Adrenal gland (tissue), 5 donors: ENCODE data around the gene VPS13D.

Source experiments
- POLR2A ChIP-seq, 2 donors: fragments of 450-650 bp; IDR thresholded peaks; one replicate each; pipeline ENCODE4 v1.6.1; 2017; ENCODE audit warnings: antibody characterized with exemption in 2 of 2, mild to moderate bottlenecking in 2 of 2, moderate library complexity in 1 of 2
- TF ChIP-seq, protein P1 (sequence below), 6 experiments: fragments of 450-650 bp in 4 of 6; fragments of 200-600 bp in 2 of 6; sonication (generic) in 1 of 6; IDR thresholded peaks; 1 replicate in 5 of 6; 2 replicates in 1 of 6; pipeline versions ENCODE4 v1.5.1 to v1.8.0; 2016 to 2021; ENCODE audit warnings: antibody characterized with exemption in 6 of 6, mild to moderate bottlenecking in 2 of 6, moderate library complexity in 1 of 6
- donor health status: DM: no; HTN: no; CAD: no.

GRCh38 chr1:12499539-12500240, 269.9 kb downstream of the VPS13D start:
- TF ChIP-seq, protein P1, sequence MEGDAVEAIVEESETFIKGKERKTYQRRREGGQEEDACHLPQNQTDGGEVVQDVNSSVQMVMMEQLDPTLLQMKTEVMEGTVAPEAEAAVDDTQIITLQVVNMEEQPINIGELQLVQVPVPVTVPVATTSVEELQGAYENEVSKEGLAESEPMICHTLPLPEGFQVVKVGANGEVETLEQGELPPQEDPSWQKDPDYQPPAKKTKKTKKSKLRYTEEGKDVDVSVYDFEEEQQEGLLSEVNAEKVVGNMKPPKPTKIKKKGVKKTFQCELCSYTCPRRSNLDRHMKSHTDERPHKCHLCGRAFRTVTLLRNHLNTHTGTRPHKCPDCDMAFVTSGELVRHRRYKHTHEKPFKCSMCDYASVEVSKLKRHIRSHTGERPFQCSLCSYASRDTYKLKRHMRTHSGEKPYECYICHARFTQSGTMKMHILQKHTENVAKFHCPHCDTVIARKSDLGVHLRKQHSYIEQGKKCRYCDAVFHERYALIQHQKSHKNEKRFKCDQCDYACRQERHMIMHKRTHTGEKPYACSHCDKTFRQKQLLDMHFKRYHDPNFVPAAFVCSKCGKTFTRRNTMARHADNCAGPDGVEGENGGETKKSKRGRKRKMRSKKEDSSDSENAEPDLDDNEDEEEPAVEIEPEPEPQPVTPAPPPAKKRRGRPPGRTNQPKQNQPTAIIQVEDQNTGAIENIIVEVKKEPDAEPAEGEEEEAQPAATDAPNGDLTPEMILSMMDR (IDR thresholded peaks at IDR 0.05): no peak
- TF ChIP-seq POLR2A (IDR thresholded peaks at IDR 0.05): no peak
